HG03139 (cell line): ENCODE data around the gene PIK3AP1.
A peak's percentile ranks its signal among the peaks of the same experiment; 100 is the strongest.

ENCODE experiments used
- ATAC-seq: cut with Tn5 transposase; IDR thresholded peaks from one replicate; pipeline ENCODE4 v1.9.1; 2021; ENCODE audit not compliant: unreplicated experiment

PIK3AP1 gene

DNA sequence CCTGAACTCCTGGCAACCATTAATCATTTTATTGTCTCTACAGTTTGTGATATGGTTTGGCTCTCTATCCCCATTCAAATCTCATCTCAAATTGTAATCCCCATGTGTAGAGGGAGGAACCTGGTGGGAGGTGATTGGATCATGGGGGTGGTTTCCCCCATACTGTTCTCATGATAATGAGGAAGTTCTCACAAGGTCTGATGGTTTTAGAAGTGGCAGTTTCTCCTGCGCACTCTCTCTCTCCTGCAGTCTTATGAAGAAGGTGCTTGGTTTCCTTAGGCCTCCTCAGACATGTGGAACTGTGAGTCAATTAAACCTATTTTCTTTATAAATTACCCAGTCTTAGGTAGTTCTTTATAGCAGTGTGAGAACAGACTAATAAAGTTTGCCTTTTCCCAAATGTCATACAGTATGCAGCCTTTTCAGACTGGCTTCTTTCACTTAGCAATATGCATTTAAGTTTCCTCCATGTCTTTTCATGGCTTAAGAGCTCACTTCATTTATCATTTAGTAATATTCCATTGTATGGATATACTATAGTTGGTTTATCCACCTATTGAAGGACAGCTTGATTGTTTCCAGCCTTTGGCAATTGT is 17.1 kb upstream of the PIK3AP1 start:
- ATAC-seq: peak; percentile 68

GRCh38 chr10:96724621-96725020 is 4.3 kb upstream of the PIK3AP1 start:
- ATAC-seq: no peak

- no peak for ATAC-seq
These were observed 876 bp upstream of the PIK3AP1 start for GRCh38 chr10:96721207-96721572.

DNA sequence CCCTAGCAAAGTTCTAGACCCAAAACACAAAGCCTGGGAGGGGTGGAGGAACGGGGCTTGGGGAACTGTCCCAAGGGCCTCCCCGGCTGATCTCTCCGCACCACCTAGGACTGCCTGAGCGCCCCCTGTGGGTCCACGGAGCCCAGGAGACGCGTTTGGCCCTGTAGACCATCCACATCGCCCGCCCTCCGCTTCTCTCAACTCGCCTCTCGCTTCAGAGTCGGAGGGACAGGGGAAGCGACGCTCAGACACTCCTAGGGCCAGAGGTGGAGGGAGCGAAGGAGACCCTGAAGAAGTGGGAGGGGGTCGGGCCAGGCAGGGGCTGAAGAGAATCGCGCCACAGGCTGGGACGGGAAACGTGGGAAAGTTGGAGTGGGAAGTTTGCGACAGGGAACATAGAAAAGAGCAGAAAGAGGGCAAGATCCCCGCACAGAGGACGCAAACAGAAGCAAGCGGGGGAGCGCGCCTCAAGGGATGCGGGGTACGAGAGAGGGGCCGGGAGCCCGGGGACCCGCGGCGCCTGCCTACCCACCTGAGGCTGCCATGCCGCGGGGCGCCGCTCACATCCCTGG is 378 bp downstream of the PIK3AP1 start:
- peak; percentile 49 for ATAC-seq

DNA sequence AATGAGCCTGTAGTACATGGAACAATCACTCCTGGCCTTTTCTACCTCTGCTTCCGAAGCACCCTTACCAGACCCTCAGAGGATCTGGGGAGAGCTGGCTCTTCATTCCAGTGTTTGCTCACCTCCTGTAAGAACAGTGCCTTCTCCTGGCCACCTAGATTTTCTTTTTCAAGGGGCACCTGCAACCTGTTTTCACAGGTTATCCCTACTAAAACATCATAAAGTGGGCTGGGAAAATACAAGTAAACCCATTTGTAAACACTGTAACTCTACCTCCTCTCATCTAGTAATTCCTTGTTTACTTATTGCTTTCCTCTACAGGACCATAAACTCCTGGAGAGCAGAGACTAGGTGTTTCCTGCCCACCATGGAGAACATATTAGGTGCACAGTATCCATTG is 1.1 kb downstream of the PIK3AP1 start:
- no peak for ATAC-seq

DNA sequence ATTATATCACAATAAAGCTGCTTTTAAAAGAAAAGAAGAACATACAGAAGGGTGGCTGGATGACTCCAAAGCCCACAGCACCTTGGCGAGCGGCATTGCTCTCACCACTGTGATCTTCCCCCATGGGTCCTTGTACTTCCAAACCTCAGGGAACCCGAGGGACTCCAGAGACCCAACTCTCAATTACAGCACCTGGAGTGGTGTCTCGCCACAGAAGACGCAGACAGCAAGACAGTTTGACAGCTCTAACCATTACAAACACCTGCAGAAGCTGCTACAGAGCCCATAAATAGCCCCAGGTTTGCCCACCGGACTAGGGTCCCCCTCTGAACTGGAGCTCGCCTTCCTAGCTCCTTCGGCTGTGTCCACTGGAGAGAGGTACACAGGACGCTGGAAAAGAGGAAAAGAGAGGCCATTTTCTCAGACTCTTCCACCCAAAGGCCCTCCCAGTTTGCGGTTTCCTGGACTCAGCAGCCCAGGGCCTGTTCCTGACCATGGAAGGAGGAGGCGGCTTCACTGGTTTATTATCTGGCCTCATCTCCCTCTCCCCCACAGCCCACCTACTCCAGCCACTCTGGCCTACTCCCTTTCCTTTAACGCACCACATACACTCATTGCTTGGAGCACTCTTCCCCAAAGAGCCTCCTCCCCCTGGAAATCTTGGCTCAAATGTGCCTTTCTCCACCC is 1.9 kb downstream of the PIK3AP1 start:
- no peak for ATAC-seq

GRCh38 chr10:96716390-96716789 is 3.9 kb downstream of the PIK3AP1 start:
- ATAC-seq: no peak

DNA sequence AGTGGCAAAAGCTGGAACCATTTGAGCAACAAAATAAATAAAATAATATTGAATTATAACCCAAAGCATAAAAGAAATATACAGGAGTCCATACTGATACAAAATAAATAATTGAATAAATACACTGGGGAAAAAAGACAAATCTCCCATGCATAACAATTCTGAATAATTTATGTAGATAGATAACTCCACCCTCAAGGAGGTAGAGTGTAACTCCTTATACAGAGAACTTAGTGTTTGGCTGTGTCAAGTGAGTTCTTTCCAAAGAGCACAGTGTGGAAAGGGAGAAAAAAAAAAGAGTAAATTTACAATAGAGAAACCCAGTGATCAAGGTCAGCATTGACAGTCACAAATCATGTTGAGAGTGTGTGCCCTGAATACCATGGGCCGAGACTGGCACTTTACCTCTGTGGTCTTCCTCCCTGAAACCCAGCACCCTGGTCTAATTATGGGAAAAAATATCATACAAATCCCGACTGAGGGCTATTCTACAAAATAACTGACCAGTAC is 5.5 kb downstream of the PIK3AP1 start:
- ATAC-seq: no peak

DNA sequence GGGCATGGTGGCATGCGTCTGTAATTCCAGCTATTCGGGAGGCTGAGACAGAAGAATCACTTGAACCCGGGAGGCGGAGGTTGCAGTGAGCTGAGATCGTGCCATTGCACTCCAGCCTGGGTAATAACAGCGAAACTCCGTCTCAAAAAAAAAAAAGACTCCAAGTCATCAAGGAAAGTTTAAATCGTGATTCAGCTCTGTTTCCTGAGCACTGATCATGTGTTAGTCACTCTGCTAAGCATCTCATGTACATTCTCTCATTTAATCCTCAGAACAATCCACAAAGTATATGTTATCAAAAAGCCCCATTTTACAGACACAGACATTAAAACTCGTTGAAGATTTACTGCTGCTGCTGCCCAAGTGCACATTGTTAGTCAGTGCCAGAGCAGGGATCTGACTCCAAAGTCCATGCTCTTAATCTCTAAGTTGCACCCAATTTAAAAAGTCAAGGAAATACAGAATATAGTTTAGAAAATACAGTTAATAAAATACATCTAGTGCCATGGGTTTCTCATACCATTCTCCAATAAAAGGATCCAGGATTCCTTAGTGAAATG is 6.2 kb downstream of the PIK3AP1 start:
- no peak for ATAC-seq

DNA sequence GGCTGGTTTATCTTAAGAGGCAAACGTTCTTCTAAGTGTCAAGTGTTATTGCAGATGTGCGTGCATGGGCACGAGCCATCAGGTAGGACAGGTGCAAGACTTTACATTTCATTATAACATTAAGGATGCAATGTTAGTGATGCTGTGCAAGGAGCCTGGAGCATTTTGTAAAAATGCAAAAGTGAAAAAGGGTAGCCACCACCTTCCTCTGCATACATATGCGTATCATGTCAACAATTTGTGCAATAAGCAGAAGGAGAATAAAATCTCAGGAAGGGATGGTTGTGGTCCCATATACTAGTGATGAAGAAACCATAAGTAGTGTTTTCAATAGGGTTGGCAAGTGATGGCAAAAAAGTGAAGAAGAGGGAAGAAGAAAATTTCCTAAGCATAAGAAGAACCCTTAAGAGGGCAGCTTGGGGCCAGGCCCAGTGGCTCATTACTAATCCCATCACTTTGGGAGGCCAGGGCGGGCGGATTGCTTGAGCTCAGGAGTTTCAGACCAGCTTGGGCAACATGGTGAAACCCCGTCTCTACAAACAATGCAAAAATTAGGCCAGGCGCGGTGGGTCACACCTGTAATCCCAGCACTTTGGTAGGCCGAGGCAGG is 7.5 kb downstream of the PIK3AP1 start:
- ATAC-seq: no peak

GRCh38 chr10:96711048-96711728 is 9.1 kb downstream of the PIK3AP1 start:
- ATAC-seq: no peak

DNA sequence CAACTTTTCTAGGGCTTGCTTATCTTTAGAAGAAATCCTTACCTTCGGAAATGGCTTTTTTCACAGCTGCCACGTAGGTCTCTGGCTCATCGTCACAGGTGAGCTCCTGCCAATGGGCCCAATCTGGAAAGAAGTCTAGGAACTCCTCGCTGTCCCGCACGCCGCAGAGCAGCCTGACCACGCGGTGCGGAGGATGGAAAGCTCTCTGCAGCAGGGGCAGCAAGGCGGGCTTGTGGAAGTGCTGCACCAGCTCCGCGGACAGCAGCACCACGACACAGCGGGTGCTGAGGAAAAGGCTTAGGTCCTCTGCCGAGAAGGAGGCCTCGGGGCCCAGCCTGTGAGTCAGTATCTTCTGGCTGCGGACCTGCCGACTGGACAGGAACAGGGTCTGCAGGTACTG is 10.8 kb downstream of the PIK3AP1 start:
- ATAC-seq: no peak

GRCh38 chr10:96708996-96709395 is 11.3 kb downstream of the PIK3AP1 start:
- ATAC-seq: no peak

DNA sequence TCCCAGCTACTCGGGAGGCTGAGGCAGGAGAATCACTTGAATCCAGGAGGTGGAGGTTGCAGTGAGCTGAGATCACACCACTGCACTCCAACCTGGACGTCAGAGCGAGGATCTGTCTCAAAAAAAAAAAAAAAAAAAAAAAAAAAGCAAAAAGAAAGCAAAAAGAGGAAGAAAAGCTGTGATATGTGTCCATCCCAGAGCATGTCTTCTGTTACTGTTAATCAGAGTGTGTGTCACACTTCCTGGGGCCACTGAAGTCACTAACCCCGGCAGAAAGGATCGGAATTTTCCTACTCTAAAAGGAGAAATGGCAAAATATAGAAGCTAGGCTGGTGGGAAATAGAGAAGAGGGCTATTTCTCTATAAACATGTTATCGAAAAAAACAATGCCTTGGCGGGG is 11.9 kb downstream of the PIK3AP1 start:
- ATAC-seq: no peak

- ATAC-seq: no peak
These were observed 13.9 kb downstream of the PIK3AP1 start for GRCh38 chr10:96706331-96706853.

DNA sequence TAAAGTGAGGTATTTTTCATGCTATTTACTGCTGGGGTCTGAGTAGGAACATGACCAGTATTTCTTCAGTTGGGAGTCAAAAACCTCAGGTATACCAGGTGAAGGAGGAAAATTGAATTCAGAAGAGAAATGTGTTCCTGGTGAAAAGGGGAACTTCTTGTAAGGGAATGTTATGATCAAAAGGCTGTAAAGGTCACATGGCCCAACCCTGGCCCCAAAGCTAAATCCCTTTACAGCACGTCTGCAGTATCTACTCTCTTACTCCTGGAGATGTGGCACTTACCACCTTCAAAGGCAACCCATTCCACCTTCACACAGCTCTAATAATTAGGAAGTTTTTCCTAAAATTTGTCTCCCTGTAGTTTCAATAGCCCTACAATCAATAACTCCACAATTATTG is 15.2 kb downstream of the PIK3AP1 start:
- no peak for ATAC-seq

DNA sequence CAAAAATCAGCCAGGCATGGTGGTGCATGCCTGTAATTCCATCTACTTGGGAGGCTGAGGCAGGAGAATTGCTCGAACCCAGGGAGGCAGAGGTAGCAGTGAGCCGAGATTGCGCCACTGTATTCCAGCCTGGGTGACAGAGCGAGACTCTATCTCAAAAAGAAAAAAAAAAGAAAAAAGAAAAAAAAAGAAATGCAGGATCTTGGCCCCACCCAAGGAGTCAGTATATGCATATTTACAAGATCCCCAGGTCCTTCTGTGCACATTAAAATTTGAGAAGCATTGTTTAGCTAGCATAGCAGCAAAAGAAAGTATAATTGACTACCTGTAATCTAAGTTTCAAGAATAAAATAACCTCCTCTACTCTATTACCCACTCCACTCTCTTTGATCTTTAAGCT is 15.8 kb downstream of the PIK3AP1 start:
- ATAC-seq: no peak

DNA sequence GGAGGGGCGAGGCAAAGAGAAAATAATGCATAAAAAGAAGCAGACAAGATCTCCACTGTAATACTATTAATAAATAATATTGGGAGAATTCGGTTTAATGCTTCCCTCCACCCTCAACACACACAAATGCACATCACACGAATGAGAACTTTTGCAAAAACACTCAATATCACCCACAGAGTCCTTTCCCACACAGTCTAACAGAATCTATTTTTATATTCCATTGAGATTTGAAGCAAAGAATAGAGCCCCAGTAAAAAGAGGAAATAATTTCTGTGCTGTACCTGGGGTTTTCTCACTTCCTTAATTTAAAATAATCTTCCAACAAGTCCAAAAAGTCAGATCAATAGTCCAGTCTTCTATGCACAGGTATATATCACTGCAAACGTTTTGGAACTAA is 17.0 kb downstream of the PIK3AP1 start:
- ATAC-seq: no peak

GRCh38 chr10:96701265-96701664 is 19.0 kb downstream of the PIK3AP1 start:
- no peak for ATAC-seq

DNA sequence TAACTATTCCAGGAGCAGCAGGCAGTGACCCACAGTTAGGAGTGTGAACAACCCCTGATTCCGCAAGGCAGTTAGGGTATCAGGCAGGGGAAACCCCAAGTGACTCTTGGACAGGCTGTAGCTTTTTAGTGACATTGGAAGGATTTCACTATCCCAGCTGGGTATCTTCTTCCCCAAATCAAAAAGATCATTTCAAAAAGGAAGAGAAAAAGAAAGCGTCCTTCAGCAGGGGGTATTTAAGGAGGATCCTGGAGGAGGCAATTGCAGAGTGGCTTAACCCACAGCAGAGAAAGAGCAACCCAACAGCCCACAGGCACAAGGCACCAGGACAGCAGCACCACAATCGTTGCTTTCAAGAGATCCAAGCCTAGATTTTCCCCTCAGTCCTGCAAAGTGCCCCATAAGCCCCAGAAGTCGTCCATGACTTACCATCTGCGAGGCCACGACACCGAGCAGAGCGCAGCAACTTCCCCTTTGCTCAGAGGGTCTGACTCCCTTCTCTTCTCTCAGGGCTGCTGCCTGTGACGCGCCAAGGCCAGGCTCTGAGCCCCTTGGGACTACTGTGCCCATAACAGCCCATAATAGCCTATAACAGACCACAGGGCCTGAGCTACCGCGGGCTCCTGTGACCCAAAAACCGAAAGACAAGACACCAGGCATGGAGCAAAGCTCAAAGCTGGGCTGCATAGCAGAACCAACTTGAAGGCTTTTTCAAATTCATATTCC is 19.8 kb downstream of the PIK3AP1 start:
- ATAC-seq: peak; percentile 79
